NCI-H510A treated with DMSO at 0.1 percent for 48 hours (cell line): ENCODE measurements around the gene LRRC75A.
"Not testable (repeated sequence)": the region's sequence is repeated elsewhere in the genome, so short reads cannot be mapped to it uniquely, and the experiment has no call there.

ENCODE experiments used
- DNase-seq: peaks from one replicate; lab custom pipeline; 2025; lab: John Stamatoyannopoulos, UW

The LRRC75A gene

GRCh38 chr17:16449121-16449570 lies 42.8 kb downstream of the LRRC75A start:
- DNase-seq: no peak

GRCh38 chr17:16448490-16448889 lies 43.5 kb downstream of the LRRC75A start:
- no peak for DNase-seq

- no peak for DNase-seq
Measured at GRCh38 chr17:16447676-16448075, 44.3 kb downstream of the LRRC75A start.

- no peak for DNase-seq
Measured at GRCh38 chr17:16446338-16446983, 45.5 kb downstream of the LRRC75A start.

- no peak for DNase-seq
Measured at GRCh38 chr17:16444258-16444886, 47.6 kb downstream of the LRRC75A start.

- DNase-seq: no peak
Measured at GRCh38 chr17:16443511-16444257, 48.3 kb downstream of the LRRC75A start.

- DNase-seq: no peak
Measured at GRCh38 chr17:16442594-16443510, 49.1 kb downstream of the LRRC75A start.

- no peak for DNase-seq
Measured at GRCh38 chr17:16442141-16442540, 49.9 kb downstream of the LRRC75A start.

GRCh38 chr17:16440901-16441629 lies 50.9 kb downstream of the LRRC75A start:
- no peak for DNase-seq

GRCh38 chr17:16440354-16440753 lies 51.6 kb downstream of the LRRC75A start:
- DNase-seq: not testable (repeated sequence)

- DNase-seq: no peak
Measured at GRCh38 chr17:16439811-16440351, 52.1 kb downstream of the LRRC75A start.

GRCh38 chr17:16439303-16439791 lies 52.6 kb downstream of the LRRC75A start:
- DNase-seq: no peak

GRCh38 chr17:16438557-16439302 lies 53.3 kb downstream of the LRRC75A start:
- DNase-seq: peak; percentile 99

- DNase-seq: no peak
Measured at GRCh38 chr17:16438173-16438556, 53.8 kb downstream of the LRRC75A start.

GRCh38 chr17:16437083-16437482 lies 54.9 kb downstream of the LRRC75A start:
- no peak for DNase-seq

- no peak for DNase-seq
Measured at GRCh38 chr17:16435925-16436886, 55.8 kb downstream of the LRRC75A start.

- no peak for DNase-seq
Measured at GRCh38 chr17:16434662-16435061, 57.3 kb downstream of the LRRC75A start.

- no peak for DNase-seq
Measured at GRCh38 chr17:16433514-16433913, 58.5 kb downstream of the LRRC75A start.

- peak; percentile 65 for DNase-seq
Measured at GRCh38 chr17:16432017-16432416, 60.0 kb downstream of the LRRC75A start.
